A549 (cell line): ENCODE data around the gene CPEB4.
A peak's percentile ranks its signal among the peaks of the same experiment; 100 is the strongest.

Experiments
- CEBPB ChIP-seq, 2 experiments: fragments of >200 bp in 1 of 2; sonication (Bioruptor Twin) in 1 of 2; formaldehyde crosslinking in 1 of 2; IDR thresholded peaks; 2 replicates each; pipeline ENCODE4 v1.6.1; 2012 to 2016
- CHD4 ChIP-seq: fragments of 200-600 bp; sonication (generic); IDR thresholded peaks from 2 replicates; pipeline ENCODE4 v1.6.1; 2016; ENCODE audit warnings: antibody characterized with exemption, mild to moderate bottlenecking, borderline replicate concordance
- CTCF ChIP-seq: fragments of >200 bp; sonication (Bioruptor Twin); formaldehyde crosslinking; IDR thresholded peaks from 3 replicates; pipeline ENCODE4 v1.5.1; 2016
- EP300 ChIP-seq, 2 experiments: fragments of >200 bp; sonication (Bioruptor Twin); formaldehyde crosslinking; IDR thresholded peaks; 2 replicates in 1 of 2; 3 replicates in 1 of 2; pipeline ENCODE4 v1.6.1; 2016 to 2017
- MAZ ChIP-seq: fragments of 150-350 bp; IDR thresholded peaks from 2 replicates; pipeline ENCODE4 v1.6.1; 2014; ENCODE audit warnings: antibody characterized with exemption, low read depth, low read length, borderline replicate concordance
- NR3C1 ChIP-seq: fragments of >200 bp; sonication (Bioruptor Twin); formaldehyde crosslinking; IDR thresholded peaks from 3 replicates; pipeline ENCODE4 v1.6.1; 2017
- POLR2A ChIP-seq: IDR thresholded peaks from 2 replicates; pipeline ENCODE4 v1.6.1; 2012; ENCODE audit warnings: mild to moderate bottlenecking, low read length
- RARB ChIP-seq: fragments of 250-450 bp; sonication (Bioruptor Pico); IDR thresholded peaks from 2 replicates; pipeline ENCODE4 v1.8.0; 2021; ENCODE audit warnings: mild to moderate bottlenecking, moderate library complexity
- RCOR1 ChIP-seq: fragments of 150-350 bp; IDR thresholded peaks from 2 replicates; pipeline ENCODE4 v1.6.1; 2014; ENCODE audit warnings: antibody characterized with exemption, low read length, low read depth
- REST ChIP-seq: fragments of 200-600 bp; sonication (generic); IDR thresholded peaks from 2 replicates; pipeline ENCODE4 v1.6.1; 2016; ENCODE audit warnings: antibody characterized with exemption, mild to moderate bottlenecking, moderate library complexity
- RNF2 ChIP-seq: fragments of 200-600 bp; sonication (generic); IDR thresholded peaks from 2 replicates; pipeline ENCODE4 v1.6.1; 2016; ENCODE audit warnings: low read depth, mild to moderate bottlenecking, antibody characterized with exemption, moderate library complexity, borderline replicate concordance
- SMC3 ChIP-seq: fragments of >200 bp; sonication (Bioruptor Twin); formaldehyde crosslinking; IDR thresholded peaks from 3 replicates; pipeline ENCODE4 v1.6.1; 2018; ENCODE audit warnings: inconsistent platforms

GRCh38 chr5:173984218-173984617 is 96.1 kb downstream of the CPEB4 start:
- TF ChIP-seq POLR2A (no peak; the same call in 1 of the 2 replicates), CTCF (peak; percentile 43), CEBPB (IDR thresholded peaks at IDR 0.05) (no peak), MAZ (no peak), RNF2 (no peak), NR3C1 (no peak), EP300 (IDR thresholded peaks at IDR 0.05) (no peak), REST (no peak), CHD4 (no peak), RCOR1 (no peak), SMC3 (peak; percentile 48), RARB (CRISPR knock-in tag) (no peak)
